Left ventricle myocardium inferior (tissue), 1 donor: Measurements from ENCODE around the gene UQCR10. TPM values are rescaled to one million over a fixed set of nuclear protein-coding genes. Genes with fewer than 3 reads are reported as not detected.
A peak's percentile ranks its signal among the peaks of the same experiment; 100 is the strongest.

ENCODE experiments used
- DNase-seq: peaks from one replicate; pipeline ENCODE4 v3.0.0-alpha.2; 2020
- H3K27ac ChIP-seq: fragments of 200-600 bp; replicated peaks from 2 replicates; pipeline ENCODE4 v1.8.0; 2021
- H3K27me3 ChIP-seq: fragments of 200-600 bp; 2 replicates; pipeline ENCODE4 v1.8.0; 2021; ENCODE audit warnings: low read depth
- H3K36me3 ChIP-seq: fragments of 200-600 bp; 2 replicates; pipeline ENCODE4 v1.8.0; 2021
- H3K4me1 ChIP-seq: fragments of 200-600 bp; 2 replicates; pipeline ENCODE4 v1.8.0; 2021
- H3K4me3 ChIP-seq: fragments of 200-600 bp; 2 replicates; pipeline ENCODE4 v1.8.0; 2021; ENCODE audit warnings: mild to moderate bottlenecking, moderate library complexity
- H3K9me3 ChIP-seq: fragments of 200-600 bp; replicated peaks from 2 replicates; pipeline ENCODE4 v1.8.0; 2021
- intact Hi-C: fragments of 100-400 bp; cut with micrococcal nuclease; formaldehyde crosslinking; loops from one replicate; pipeline ENCODE4 v1.11.0; 2022
- total RNA-seq: library from RNA; stranded (reverse); fragmentation: NEBNext Ultra II Directional; extraction: Animal tissue kit (Norgen Biotek cat#: 25700); gene quantifications from one replicate; pipeline ENCODE4 v1.2.1, GENCODE V29; 2021
- TF ChIP-seq, protein P1 (sequence below): fragments of 200-600 bp; IDR thresholded peaks from 2 replicates; pipeline ENCODE4 v1.8.0; 2021; ENCODE audit warnings: antibody characterized with exemption, mild to moderate bottlenecking, borderline replicate concordance
- donor health status: DM: no; HTN: yes; CAD: no; lungs with severe emphysema.

UQCR10 gene
- total RNA-seq, 1 donor from 2014 or later = 403 TPM

DNA sequence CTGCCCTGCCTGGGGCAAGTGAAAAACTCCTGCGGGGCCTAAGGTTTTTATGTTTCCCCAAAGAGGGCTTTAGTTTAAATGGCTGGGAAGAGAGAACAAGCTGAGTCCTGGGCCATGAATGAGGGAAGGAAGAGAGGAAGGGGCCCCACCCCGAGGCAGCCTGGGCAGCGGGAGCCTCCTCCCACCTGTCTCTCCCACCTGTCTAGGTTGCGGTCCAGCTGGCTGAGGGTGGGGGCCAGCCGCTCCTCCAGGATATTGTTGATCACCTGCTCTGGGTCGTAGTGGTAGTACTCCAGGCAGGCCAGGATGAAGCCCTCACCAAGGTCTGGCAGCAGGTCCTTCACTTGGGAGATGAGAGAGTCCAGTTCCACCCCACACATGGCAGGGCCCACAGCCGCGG lies 34.6 kb downstream of the UQCR10 start:
- peak overlapping the region; percentile 24 for H3K27ac ChIP-seq
- peaks cover 79% of the 10 kb centered on the region for H3K36me3 ChIP-seq
- H3K4me1 ChIP-seq = peaks cover 54% of the 10 kb centered on the region

DNA sequence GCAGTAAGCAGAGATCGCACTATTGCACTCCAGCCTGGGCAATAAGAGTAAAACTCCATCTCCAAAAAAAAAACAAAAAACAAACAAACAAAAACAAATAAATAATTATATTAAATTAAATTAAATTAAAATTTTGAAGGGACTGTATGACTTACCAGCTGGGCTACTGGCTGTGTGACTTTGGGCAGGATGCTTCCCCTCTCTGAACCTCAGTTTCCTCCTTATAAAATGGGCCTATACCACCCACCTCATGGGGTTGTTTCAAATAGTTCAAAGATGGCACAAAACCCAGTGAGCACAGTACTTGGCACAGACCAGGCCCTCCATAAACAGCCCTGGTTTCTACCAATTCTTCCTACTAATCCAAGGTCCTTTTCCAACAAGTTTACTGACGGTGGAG lies 36.0 kb downstream of the UQCR10 start:
- Histone ChIP-seq H3K4me1 (peaks cover 44% of the 10 kb centered on the region), H3K9me3 (no peaks in the 10 kb centered on the region), H3K27ac (no peak overlapping the region), H3K36me3 (peaks cover 86% of the 10 kb centered on the region), H3K27me3 (no peaks in the 10 kb centered on the region), H3K4me3 (no peak overlapping the region)
- intact Hi-C loops = no loop called here
- DNase-seq = no peak
- TF ChIP-seq, protein P1, sequence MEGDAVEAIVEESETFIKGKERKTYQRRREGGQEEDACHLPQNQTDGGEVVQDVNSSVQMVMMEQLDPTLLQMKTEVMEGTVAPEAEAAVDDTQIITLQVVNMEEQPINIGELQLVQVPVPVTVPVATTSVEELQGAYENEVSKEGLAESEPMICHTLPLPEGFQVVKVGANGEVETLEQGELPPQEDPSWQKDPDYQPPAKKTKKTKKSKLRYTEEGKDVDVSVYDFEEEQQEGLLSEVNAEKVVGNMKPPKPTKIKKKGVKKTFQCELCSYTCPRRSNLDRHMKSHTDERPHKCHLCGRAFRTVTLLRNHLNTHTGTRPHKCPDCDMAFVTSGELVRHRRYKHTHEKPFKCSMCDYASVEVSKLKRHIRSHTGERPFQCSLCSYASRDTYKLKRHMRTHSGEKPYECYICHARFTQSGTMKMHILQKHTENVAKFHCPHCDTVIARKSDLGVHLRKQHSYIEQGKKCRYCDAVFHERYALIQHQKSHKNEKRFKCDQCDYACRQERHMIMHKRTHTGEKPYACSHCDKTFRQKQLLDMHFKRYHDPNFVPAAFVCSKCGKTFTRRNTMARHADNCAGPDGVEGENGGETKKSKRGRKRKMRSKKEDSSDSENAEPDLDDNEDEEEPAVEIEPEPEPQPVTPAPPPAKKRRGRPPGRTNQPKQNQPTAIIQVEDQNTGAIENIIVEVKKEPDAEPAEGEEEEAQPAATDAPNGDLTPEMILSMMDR = no peak

More for the DNA sequence above, 34.6 kb downstream of the UQCR10 start:
- Histone ChIP-seq H3K27me3 (no peaks in the 10 kb centered on the region), H3K4me3 (no peak overlapping the region), H3K9me3 (no peaks in the 10 kb centered on the region)
- intact Hi-C loops = no loop called here
- TF ChIP-seq, protein P1 = no peak
- no peak for DNase-seq

DNA sequence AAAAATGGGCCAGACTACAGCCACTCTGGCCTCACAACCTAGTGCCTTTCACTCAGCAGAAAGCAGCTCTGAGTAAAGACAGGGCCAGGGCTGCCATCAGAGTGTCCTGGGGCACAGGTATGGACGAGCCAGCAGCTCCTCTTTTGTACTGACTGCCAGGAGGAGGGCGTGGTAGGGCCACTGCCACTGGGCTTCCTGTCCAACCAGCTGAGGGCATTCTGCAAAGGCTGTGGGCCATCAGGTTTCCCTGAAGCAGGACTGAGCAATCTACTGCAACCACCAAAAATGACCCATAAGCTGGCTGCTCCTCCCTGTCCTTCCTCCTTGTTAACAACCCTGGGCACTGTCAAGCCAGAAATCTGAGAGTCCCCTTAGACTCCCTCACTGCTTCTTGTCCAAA lies 37.8 kb downstream of the UQCR10 start:
- Histone ChIP-seq H3K4me3 (no peak overlapping the region), H3K27ac (no peak overlapping the region), H3K36me3 (peaks cover 99% of the 10 kb centered on the region), H3K27me3 (no peaks in the 10 kb centered on the region), H3K4me1 (peaks cover 26% of the 10 kb centered on the region), H3K9me3 (no peaks in the 10 kb centered on the region)
- DNase-seq = no peak
- TF ChIP-seq, protein P1 = no peak
- intact Hi-C loops = no loop called here

DNA sequence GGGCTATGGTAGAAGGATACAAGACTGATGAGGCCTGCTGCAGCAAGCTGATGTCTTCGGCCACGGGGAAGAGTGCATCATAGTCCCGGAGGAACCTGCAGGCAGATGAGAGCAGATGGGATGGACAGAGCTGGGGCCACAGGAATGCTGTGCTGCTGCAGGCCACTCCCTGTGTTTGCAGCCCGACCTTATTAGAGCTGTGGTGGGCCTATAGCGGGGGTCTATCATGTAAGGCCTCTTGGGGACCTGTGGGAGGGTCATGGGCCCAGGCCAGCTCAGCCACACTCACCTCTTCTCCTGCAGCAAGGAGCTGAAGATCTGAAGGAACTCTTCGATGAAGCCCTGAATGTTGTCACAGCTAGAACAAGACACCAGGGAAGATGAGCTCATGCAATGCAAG lies 39.0 kb downstream of the UQCR10 start:
- DNase-seq = no peak
- Histone ChIP-seq H3K4me3 (no peak overlapping the region), H3K27me3 (no peaks in the 10 kb centered on the region), H3K4me1 (peaks cover 14% of the 10 kb centered on the region), H3K36me3 (peaks cover 99% of the 10 kb centered on the region), H3K9me3 (no peaks in the 10 kb centered on the region), H3K27ac (no peak overlapping the region)
- intact Hi-C loops = no loop called here
- TF ChIP-seq, protein P1 = no peak

DNA sequence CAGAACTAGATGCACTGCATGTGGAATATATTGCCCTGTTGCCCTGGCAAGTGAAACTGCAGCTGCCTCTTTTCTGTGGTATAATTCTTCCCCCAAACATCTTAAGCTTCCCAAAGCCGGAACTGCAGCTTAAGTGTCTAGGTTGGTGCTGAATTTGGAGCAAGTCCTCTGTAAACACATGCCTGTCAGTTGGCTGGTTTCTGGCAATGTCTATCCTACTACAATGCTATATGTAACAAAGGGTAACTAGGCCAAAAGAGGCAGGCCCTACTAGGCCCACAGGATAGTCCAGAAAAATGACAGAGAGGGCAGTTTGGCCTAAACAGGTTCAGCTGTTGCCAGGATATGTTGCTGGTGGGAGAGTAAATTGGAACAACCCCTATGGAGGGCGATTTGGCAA lies 43.0 kb downstream of the UQCR10 start:
- Histone ChIP-seq H3K27me3 (no peaks in the 10 kb centered on the region), H3K36me3 (peaks cover 99% of the 10 kb centered on the region), H3K4me3 (no peak overlapping the region), H3K9me3 (no peaks in the 10 kb centered on the region), H3K27ac (no peak overlapping the region), H3K4me1 (peaks cover 15% of the 10 kb centered on the region)
- intact Hi-C loops = no loop called here
- TF ChIP-seq, protein P1 = no peak
- no peak for DNase-seq

DNA sequence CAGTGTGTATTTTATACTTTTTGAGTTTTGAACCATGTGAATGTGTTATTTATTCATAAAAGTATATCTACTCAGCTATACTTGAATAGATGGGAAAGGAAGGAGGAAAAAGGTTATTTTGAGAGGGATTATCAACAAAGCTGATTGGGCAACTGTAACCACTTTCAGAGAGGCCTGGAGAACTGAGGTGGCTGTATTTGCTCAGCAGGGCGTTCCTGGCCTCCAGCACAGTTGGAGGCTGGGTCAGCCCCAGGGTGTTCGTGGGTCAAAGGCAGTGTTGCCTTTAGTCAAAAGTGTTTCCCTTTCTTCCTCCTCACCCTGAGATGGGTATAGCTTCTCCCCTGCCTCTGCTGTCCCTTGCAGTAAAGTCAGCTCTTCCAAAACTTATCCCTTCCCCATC lies 44.2 kb downstream of the UQCR10 start:
- Histone ChIP-seq H3K4me1 (peaks cover 27% of the 10 kb centered on the region), H3K4me3 (no peak overlapping the region), H3K36me3 (peaks cover 96% of the 10 kb centered on the region), H3K9me3 (no peaks in the 10 kb centered on the region), H3K27me3 (no peaks in the 10 kb centered on the region), H3K27ac (no peak overlapping the region)
- intact Hi-C loops = no loop called here
- TF ChIP-seq, protein P1 = no peak
- no peak for DNase-seq
